HL-60 (cell line): ENCODE measurements around the gene YPEL4.

Experiments used
- POLR2AphosphoS5 ChIP-seq: IDR thresholded peaks from 2 replicates; pipeline ENCODE4 v1.6.1; 2012; ENCODE audit warnings: low read depth
- TF ChIP-seq, protein P1 (sequence below): IDR thresholded peaks from one replicate; pipeline ENCODE4 v1.5.1; 2011; ENCODE audit warnings: low read length, control low read depth, inconsistent platforms; ENCODE audit not compliant: insufficient read depth

DNA sequence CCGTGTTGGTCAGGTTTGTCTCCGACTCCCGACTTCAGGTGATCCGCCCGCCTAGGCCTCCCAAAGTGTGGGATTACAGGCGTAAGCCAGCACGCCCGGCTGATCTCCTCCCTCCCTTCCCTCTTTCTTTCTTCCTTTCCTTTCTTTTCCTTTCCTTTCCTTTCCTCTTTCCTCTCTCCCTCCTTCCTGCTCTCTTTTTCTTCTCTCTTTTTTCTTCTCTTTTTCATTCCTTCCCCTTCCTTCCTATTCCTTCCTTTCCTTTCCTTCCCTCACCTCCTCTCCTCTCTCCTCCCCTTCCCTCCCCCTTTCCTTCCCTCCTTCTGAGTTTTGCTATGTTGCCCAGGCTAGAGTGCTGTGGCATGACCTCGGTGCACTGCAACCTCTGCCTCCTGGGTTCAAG, 14.3 kb upstream of the YPEL4 start:
- TF ChIP-seq POLR2AphosphoS5 = no peak
- TF ChIP-seq, protein P1, sequence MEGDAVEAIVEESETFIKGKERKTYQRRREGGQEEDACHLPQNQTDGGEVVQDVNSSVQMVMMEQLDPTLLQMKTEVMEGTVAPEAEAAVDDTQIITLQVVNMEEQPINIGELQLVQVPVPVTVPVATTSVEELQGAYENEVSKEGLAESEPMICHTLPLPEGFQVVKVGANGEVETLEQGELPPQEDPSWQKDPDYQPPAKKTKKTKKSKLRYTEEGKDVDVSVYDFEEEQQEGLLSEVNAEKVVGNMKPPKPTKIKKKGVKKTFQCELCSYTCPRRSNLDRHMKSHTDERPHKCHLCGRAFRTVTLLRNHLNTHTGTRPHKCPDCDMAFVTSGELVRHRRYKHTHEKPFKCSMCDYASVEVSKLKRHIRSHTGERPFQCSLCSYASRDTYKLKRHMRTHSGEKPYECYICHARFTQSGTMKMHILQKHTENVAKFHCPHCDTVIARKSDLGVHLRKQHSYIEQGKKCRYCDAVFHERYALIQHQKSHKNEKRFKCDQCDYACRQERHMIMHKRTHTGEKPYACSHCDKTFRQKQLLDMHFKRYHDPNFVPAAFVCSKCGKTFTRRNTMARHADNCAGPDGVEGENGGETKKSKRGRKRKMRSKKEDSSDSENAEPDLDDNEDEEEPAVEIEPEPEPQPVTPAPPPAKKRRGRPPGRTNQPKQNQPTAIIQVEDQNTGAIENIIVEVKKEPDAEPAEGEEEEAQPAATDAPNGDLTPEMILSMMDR = no peak
